ENCODE measurements around the gene RAET1G. TPM values are rescaled to one million over a fixed set of nuclear protein-coding genes. Genes with fewer than 3 reads are reported as not detected.

The RAET1G gene
- total and polyA plus RNA-seq, 2 donors (not counting 3 experiments of a cell fraction or from before 2014, with no cell fraction given) = 1.6 to 2.1 TPM

GRCh38 chr6:149890629-149891045, 32.3 kb downstream of the RAET1G start:
- CTCF ChIA-PET = interaction anchor here (1.3 kb wide), 1 partner anchor 11 kb away, joined by 3 read pairs; no protein-coding TSS in a partner anchor
- intact Hi-C loops (cut with micrococcal nuclease) (no loop called here), dilution Hi-C loops (cut with MboI; ENCODE audit: extremely low pct_ligation_motif_present, low sequenced_read_pairs) (no loop called here)

More at GRCh38 chr6:149890629-149891045, 32.3 kb downstream of the RAET1G start:
- DNase-seq (ENCODE audit: low read depth, low spot score) = no peak
- POLR2A ChIA-PET = no interaction called here
- BruUV-seq (replicated peaks) = no TSS peak
- no peak overlapping the region for H3K27ac ChIP-seq (ENCODE audit: insufficient read depth, low read depth, low read length)
- no peaks in the 10 kb centered on the region for H3K9me1 ChIP-seq (replicated peaks; ENCODE audit: control insufficient read depth, extremely low read depth, insufficient read depth, low read length)
- no peaks in the 10 kb centered on the region for H3K9me3 ChIP-seq (replicated peaks; ENCODE audit: control insufficient read depth, insufficient read depth, low read length)
- no peaks in the 10 kb centered on the region for H4K20me1 ChIP-seq (replicated peaks; ENCODE audit: control insufficient read depth, extremely low read depth, insufficient read depth, low read length)
- H3K4me3 ChIP-seq (replicated peaks in 1 of 3; ENCODE audit: insufficient read depth in 1 of 3, low read depth in 1 of 3, low read length in 3 of 3) = no peak overlapping the region
- no peak overlapping the region for H2AFZ ChIP-seq (ENCODE audit: low read depth, low read length)
- no peaks in the 10 kb centered on the region for H3K79me2 ChIP-seq (ENCODE audit: control insufficient read depth, insufficient read depth, low read length)
- peaks cover 2 to 9% of the 10 kb centered on the region in 2 experiments for H3K27me3 ChIP-seq (ENCODE audit: control insufficient read depth in 2 of 2, insufficient read depth in 2 of 2, low read length in 2 of 2)
- TF ChIP-seq POLR2A (IDR thresholded peaks at IDR 0.05; ENCODE audit: low read depth, low read length) = no peak
- TF ChIP-seq POLR2AphosphoS5 (IDR thresholded peaks at IDR 0.05; ENCODE audit: insufficient read depth, low read depth, low read length) = no peak
- no peak for TF ChIP-seq MAX (IDR thresholded peaks at IDR 0.05; ENCODE audit: insufficient read depth, insufficient read length)
- no peak for TF ChIP-seq FOS (IDR thresholded peaks at IDR 0.05; ENCODE audit: borderline replicate concordance, insufficient read depth, low read length)
- no peak for TF ChIP-seq JUN (IDR thresholded peaks at IDR 0.05; ENCODE audit: borderline replicate concordance, insufficient read depth, insufficient read length, low read depth)
- no peak for TF ChIP-seq MYC (IDR thresholded peaks at IDR 0.05; ENCODE audit: low read depth, low read length)
- TF ChIP-seq EZH2 (IDR thresholded peaks at IDR 0.05; ENCODE audit: borderline replicate concordance, low read depth, low read length, severe bottlenecking) = no peak
- TF ChIP-seq GATA2 (IDR thresholded peaks at IDR 0.05; ENCODE audit: insufficient read depth, insufficient read length, low read depth, low read length) = no peak
- no peak for TF ChIP-seq CTCF (IDR thresholded peaks at IDR 0.05; ENCODE audit: extremely low read depth in 1 of 2, insufficient read depth in 1 of 2, low read depth in 1 of 2, low read length in 2 of 2)
- no peak overlapping the region for H3K9ac ChIP-seq (replicated peaks; ENCODE audit: extremely low read depth, insufficient read depth, low read length)
- no peak overlapping the region for H3K4me2 ChIP-seq (ENCODE audit: insufficient read depth, low read length)
- FAIRE-seq = no peak
- H3K36me3 ChIP-seq (ENCODE audit: control insufficient read depth in 2 of 2, extremely low read depth in 1 of 2, insufficient read depth in 2 of 2, low read length in 2 of 2) = no peaks in the 10 kb centered on the region
- H3K4me1 ChIP-seq (ENCODE audit: control insufficient read depth, extremely low read depth, insufficient read depth, low read length) = peaks cover 4% of the 10 kb centered on the region

All from endothelial cell of umbilical vein (primary cell).